Measurements from ENCODE around the gene MGAT1. TPM values are rescaled to one million over a fixed set of nuclear protein-coding genes. Genes with fewer than 3 reads are reported as not detected.
A peak's percentile ranks its signal among the peaks of the same experiment; 100 is the strongest.
"Not testable (repeated sequence)": the region's sequence is repeated elsewhere in the genome, so short reads cannot be mapped to it uniquely, and the experiment has no call there.

The MGAT1 gene
- polyA plus RNA-seq, 10 donors, result 65.3 to 98.3 (median 78.1) TPM

- DNase-seq, result no peak
Measured at GRCh38 chr5:180807654-180808414, 5.2 kb upstream of the MGAT1 start.

- no peak for DNase-seq
Measured at GRCh38 chr5:180807046-180807445, 4.4 kb upstream of the MGAT1 start.

- DNase-seq, result no peak
Measured at GRCh38 chr5:180806351-180807011, 3.9 kb upstream of the MGAT1 start.

- no peak for DNase-seq
Measured at GRCh38 chr5:180804129-180804618, 1.6 kb upstream of the MGAT1 start.

DNA sequence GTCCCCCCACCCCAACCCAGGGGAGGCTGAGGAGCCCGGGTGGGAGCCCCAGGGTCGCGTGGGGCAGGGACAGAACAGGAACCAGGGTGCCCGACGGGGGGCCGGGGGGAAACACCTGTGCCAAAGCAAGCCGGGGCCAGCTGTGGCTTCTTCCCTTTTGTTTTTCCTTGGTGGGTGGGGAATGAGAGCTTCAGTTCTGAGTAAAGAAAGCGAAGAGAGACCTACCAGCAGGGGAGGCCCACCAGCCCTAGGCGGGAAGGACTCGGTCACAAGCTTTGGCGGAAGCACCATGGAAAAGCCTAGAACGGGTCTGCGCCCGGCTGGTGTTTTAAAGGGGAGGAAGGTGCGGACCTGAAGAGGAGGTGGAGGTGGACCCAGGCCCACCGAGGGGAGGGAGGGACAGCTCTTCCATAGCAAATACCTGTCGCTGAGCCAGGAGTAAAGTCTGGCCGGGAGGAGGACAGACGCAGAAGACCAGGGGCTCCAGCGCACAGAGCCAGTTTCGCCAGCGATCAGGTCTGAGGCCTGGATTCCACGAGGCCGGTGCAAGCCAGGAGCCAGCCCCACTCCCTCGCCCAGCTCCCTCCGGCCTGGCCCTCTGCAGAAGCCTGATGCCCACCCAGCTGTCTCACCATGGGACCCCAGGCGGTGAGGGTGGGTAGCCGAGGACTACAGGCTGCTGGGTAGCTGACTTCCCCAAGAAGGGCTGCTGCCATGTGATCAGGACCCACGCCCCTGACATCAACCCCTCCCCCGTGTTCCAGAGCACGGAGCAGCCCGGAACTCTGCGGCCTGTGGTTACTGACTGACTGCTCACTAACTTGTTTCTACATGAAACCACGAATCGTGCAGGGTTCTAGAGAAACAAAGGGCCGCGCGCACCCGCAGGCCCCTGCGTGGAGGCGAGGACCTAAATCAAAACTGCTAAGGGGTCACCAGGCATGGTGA is 849 bp upstream of the MGAT1 start:
- DNase-seq, result peak in 2 of 3 donors; percentile 64 to 92

- no peak for DNase-seq
Measured at GRCh38 chr5:180801596-180802324, 846 bp downstream of the MGAT1 start.

- no peak for DNase-seq
Measured at GRCh38 chr5:180799902-180800801, 2.5 kb downstream of the MGAT1 start.

DNA sequence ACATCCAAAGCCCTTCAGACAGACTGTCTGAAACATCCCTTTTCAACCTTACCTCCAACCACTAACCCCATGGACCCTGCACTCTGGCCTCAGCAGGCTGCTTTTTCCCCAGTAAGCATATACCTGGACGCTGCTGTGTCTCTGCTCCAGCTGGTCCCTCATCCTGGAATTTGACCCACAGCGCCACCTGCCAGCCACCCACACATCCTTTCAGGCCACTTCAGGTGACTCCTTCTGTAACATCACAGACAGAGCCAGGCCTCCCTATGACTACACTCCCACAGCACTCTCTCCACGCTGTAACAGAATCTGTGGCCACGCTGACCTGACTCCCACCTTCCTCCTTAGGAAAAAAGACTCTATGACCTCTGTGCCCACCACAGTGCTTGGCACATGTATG is 3.4 kb downstream of the MGAT1 start:
- DNase-seq, result no peak

DNA sequence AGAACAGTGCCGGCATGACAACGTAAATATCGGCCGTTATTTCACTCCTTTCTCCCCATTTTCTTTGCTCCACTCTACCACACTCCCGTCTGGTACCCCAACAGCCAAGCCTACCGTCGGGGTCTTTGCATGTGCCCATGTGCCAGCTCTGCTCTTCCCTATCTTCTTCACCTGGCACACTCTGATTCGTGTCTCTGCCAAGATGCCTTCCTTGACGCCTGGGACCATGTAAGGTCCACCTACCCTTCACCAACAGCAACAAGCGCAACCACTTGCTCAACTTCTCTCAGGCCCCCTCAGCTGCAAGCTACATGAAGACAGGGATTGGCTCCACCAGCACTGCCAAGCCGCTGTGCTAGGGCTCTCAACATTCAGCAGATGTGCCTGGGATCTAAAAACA is 4.4 kb downstream of the MGAT1 start:
- no peak for DNase-seq

DNA sequence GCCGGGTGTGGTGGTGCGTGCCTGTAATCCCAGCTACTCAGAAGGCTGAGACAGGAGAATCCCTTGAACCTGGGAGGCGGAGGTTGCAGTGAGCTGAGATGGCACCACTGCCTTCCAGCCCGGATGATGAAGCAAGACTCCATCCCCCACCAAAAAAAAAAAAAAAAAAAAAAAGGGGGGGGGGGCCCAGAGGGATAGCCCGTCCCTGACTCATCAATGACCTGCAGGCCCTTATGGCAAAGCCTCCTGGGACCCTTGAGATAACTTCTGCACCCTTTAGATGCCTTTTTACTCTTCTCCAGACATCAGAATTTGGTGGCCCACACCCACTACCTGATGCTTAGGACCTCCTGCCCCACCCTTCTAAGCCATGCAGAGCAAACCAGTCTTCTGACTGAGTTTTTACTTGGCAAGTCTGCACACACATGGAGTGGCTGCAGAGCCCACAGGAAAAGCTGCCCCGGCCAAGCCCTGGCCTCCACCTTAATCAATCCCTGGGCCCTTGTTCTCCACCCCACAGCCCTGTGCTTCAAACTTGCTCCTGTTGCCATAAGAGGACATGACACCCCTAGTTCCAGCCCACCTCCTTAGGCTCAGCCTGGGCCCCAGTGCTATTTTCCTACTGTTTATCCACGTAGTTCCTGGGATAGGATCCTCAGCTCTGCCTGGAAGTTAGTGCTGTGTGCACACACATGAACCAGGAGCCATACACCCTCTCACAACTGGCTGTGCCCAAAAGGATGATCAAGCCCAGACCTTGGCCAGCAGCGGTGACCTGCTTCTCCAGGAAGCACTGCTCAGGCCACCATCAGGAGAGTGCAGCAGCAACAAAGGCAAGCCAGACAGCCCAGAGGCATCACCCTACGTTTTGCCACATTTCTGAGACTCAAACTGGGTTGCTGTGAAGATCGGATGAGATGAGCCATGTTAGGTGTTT is 5.1 kb downstream of the MGAT1 start:
- no peak for DNase-seq

GRCh38 chr5:180795771-180796313 is 6.8 kb downstream of the MGAT1 start:
- DNase-seq, result no peak

GRCh38 chr5:180792965-180793287 is 9.7 kb downstream of the MGAT1 start:
- no peak for DNase-seq

DNA sequence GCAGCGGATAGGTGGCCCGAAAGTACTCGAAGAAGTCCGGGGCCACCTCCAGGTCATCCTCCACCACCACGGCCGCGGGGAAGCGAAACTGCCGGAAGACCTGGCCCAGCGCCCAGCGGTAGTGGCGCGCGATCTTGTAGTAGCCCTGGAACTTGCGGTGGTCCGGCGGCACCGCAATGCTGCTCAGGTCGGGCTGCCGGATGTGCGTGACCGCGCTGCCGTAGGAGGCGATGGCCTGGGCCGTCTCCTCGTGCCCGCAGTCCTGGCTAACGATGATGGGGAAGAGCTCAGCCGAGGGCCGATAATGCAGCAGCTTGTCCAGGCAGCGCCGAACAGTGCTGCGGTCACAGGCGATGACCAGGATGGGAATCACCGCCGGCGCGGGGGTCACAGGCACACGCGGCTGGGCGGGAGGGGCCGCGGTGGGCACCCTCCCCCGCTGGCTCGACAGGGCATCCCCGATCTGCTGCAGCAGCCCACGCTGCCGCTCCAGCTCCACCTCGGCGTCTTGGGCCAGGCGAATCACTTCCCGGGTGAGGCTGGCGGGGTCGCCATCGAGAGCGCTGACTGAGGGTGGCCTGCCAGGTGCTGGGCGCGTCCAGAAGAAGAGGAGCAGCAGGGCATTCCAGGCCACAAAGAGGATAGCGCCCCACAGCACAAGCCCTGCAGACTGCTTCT is 10.2 kb downstream of the MGAT1 start:
- DNase-seq, result no peak

GRCh38 chr5:180791611-180792213 is 10.9 kb downstream of the MGAT1 start:
- DNase-seq, result no peak

DNA sequence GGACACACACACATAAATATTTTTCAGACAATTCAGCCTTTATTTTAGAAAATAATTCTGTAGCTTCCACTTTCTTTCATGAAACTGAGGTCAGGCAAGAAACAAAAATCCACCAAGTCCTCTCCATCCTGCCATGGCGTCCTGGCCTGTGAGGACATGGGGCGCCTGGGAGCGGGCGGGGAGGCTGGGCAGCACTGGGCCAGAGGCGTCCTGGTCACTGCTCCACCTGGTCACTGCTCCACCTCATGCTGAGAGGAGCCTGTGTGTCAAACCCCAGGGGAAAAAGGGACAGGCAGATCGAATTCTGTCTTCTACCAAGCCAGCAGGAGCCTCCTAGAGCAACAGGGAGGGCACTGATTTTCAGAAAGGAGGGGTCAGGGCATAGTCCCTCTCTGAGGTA is 12.1 kb downstream of the MGAT1 start:
- no peak for DNase-seq

DNA sequence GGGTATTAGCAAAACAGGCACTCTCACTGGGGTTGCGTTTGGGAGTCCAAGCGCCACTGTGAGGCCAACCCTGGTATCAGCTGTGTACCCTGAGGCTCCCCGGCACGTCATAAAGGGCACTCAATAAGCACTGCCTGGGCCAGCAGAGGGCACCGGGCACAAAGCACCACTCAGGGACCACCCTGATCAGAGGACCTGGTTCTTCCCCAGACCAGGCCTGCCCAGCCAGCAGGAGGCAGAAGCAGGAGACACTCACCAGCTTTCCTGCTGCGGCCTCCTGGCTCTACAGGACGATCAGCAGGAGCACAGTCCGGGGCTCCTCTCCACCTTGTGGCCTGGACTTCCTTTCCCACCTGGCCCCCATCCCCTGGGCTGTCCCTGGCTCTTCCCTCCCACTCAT is 12.6 kb downstream of the MGAT1 start:
- no peak for DNase-seq

GRCh38 chr5:180788651-180789410 is 13.8 kb downstream of the MGAT1 start:
- DNase-seq, result not testable (repeated sequence)

Measured in muscle of back (tissue), 11 donors.